ENCODE results near the gene AKR7A3. TPM values are rescaled to one million over a fixed set of nuclear protein-coding genes. Genes with fewer than 3 reads are reported as not detected.

AKR7A3 gene
- total RNA-seq, 2 experiments from 2014 or later, result 0.84 to 1.4 TPM

DNA sequence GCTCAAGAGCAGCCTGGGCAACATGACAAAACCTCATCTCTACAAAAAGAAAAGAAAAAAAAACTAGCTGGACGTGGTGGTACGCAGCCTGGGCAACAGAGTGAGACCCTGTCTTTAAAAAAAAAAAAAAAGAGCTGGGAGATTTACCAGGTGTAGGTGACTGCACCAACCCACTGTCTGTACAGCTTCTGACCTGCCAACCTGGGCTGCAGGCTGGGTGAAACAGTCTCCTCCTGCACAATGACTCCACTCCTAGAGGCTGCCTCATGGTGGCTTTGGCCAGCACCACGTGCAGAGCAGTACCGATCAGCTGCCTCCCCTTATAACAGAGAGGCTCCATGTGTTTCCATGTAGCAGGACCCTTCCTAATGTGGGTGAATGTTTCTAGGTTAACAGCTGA is 33.3 kb downstream of the AKR7A3 start:
- ATAC-seq (ENCODE audit: poor library complexity), result no peak
- Mint-ChIP-seq H3K4me3 (no peak overlapping the region), H3K9me3 (no peaks in the 10 kb centered on the region), H3K36me3 (ENCODE audit: low read depth) (peaks cover 58% of the 10 kb centered on the region), H3K27me3 (no peaks in the 10 kb centered on the region), H3K27ac (no peak overlapping the region), H3K4me1 (ENCODE audit: low read depth) (peaks cover 36% of the 10 kb centered on the region)
- TF ChIP-seq, protein P1, sequence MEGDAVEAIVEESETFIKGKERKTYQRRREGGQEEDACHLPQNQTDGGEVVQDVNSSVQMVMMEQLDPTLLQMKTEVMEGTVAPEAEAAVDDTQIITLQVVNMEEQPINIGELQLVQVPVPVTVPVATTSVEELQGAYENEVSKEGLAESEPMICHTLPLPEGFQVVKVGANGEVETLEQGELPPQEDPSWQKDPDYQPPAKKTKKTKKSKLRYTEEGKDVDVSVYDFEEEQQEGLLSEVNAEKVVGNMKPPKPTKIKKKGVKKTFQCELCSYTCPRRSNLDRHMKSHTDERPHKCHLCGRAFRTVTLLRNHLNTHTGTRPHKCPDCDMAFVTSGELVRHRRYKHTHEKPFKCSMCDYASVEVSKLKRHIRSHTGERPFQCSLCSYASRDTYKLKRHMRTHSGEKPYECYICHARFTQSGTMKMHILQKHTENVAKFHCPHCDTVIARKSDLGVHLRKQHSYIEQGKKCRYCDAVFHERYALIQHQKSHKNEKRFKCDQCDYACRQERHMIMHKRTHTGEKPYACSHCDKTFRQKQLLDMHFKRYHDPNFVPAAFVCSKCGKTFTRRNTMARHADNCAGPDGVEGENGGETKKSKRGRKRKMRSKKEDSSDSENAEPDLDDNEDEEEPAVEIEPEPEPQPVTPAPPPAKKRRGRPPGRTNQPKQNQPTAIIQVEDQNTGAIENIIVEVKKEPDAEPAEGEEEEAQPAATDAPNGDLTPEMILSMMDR (IDR thresholded peaks at IDR 0.05), result no peak
- Histone ChIP-seq H3K4me1 (ENCODE audit: insufficient read depth, low read length) (peaks cover 36% of the 10 kb centered on the region), H3K27me3 (ENCODE audit: control insufficient read depth in 1 of 2, insufficient read depth in 2 of 2, low read length in 2 of 2) (no peaks in the 10 kb centered on the region), H3K36me3 (ENCODE audit: insufficient read depth, low read length) (peaks cover 52% of the 10 kb centered on the region), H3K4me3 (ENCODE audit: low read length) (no peak overlapping the region), H3K9me3 (ENCODE audit: control insufficient read depth in 1 of 2, insufficient read depth in 1 of 2, low read length in 2 of 2) (no peaks in the 10 kb centered on the region), H3K27ac (ENCODE audit: low read depth in 1 of 2, low read length in 2 of 2) (no peak overlapping the region)
- ChIA-PET POLR2A (no interaction called here), CTCF (interaction anchor here (1.0 kb wide), 1 partner anchor 14 kb away, joined by 3 read pairs; no protein-coding TSS in a partner anchor)
- intact Hi-C loops (cut with DNase I, micrococcal nuclease), result loop anchor here in 1 of 2 experiments (2.0 kb wide), 2 partner anchors 56 to 340 kb away; no protein-coding TSS in a partner anchor
- no peak for DNase-seq

DNA sequence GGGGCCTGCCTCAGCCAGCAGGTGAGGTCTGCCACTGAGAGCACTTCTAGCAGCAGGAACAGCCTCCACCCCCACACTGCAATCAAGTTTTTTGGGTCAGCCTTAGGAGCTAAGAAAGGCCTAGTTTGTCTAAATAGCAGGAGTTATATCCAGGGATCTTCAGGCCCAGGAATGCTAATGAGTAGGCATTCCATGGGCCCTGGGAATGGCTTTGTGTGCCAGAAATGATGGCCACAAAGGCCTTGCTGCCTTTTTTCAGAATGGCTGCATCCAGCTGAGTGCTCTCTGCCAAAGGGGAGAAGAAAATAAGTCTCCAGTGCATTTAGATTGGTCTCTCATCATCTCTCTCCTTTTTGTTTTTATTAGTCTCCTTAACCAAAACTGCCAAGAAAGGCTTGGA is 34.2 kb downstream of the AKR7A3 start:
- Mint-ChIP-seq H3K4me1 (ENCODE audit: low read depth) (peaks cover 39% of the 10 kb centered on the region), H3K36me3 (ENCODE audit: low read depth) (peaks cover 50% of the 10 kb centered on the region), H3K27me3 (no peaks in the 10 kb centered on the region), H3K4me3 (peak overlapping the region; percentile 11), H3K27ac (no peak overlapping the region), H3K9me3 (no peaks in the 10 kb centered on the region)
- peaks cover 40% of the 10 kb centered on the region for H3K4me1 ChIP-seq (ENCODE audit: insufficient read depth, low read length)
- H3K27me3 ChIP-seq (ENCODE audit: control insufficient read depth in 1 of 2, insufficient read depth in 2 of 2, low read length in 2 of 2), result no peaks in the 10 kb centered on the region
- H3K4me3 ChIP-seq (ENCODE audit: low read length), result no peak overlapping the region
- intact Hi-C loops (cut with DNase I, micrococcal nuclease), result loop anchor here in 1 of 2 experiments (2.0 to 5.0 kb wide), 4 partner anchors 56 to 1253 kb away; partner anchors contain the start of genes CAPZB and MUL1
- H3K27ac ChIP-seq (ENCODE audit: low read depth in 1 of 2, low read length in 2 of 2), result no peak overlapping the region
- CTCF ChIA-PET, result no interaction called here
- TF ChIP-seq, protein P1 (IDR thresholded peaks at IDR 0.05), result no peak
- POLR2A ChIA-PET, result no interaction called here
- peaks cover 46% of the 10 kb centered on the region for H3K36me3 ChIP-seq (ENCODE audit: insufficient read depth, low read length)
- ATAC-seq (ENCODE audit: poor library complexity), result no peak
- H3K9me3 ChIP-seq (ENCODE audit: control insufficient read depth in 1 of 2, insufficient read depth in 1 of 2, low read length in 2 of 2), result no peaks in the 10 kb centered on the region
- DNase-seq, result no peak

DNA sequence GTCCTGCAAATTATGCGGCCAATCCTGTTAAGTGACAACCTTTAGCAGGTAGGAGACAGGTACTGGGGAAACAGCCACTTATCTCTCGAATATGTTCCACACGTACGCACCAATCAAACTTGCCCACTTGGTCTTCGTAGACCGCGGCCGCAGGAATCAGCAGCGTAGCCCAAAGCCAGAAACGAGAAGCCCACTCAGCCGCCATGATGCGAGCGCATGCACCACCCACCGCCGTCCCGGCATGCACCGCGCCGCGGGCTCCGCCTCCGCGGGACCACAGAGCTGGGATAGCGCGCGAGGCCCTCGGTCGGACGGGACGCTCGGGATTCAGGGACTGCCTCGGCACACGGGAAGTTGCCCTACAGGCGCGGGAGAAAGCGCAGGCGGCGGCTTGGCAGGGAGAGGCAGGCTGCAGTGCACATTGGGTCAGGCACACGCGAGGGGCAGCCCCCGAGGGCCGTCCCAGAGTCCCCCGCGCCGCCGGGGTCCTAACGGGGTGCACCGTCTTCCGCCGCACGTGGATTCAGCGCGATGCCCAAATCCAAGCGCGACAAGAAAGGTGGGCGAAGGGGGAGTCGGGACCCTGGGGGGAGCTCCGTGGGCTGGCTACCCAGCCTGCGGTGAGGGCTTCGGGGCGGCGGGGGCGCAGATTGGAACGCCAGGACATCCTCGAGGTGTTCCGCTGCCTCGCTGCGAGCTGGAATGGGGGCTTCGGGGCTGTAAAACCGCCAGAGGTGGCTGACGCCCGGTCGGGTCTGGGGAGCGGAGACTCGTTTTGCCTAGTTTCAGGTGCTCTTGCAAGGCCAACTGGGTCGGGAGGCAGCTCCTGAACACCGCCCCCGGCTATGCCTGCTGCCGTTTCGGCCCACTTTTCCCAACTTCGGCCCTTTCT is 37.0 kb downstream of the AKR7A3 start, which contains the start of the genes EMC1 and MRTO4:
TSS of gene EMC1 (minus strand) at position 220 of the 892 bp plus-strand sequence. CDS start at position 205, 15 bp downstream.
TSS of gene MRTO4 (plus strand) at position 501 of the 892 bp plus-strand sequence. CDS start at position 532, 31 bp downstream.
- TF ChIP-seq, protein P1 (IDR thresholded peaks at IDR 0.05), result no peak
- Histone ChIP-seq H3K4me1 (ENCODE audit: insufficient read depth, low read length) (peaks cover 40% of the 10 kb centered on the region), H3K36me3 (ENCODE audit: insufficient read depth, low read length) (peaks cover 19% of the 10 kb centered on the region), H3K27ac (ENCODE audit: low read depth in 1 of 2, low read length in 2 of 2) (peak within 1 kb of the TSS; percentile 93 to 95), H3K27me3 (ENCODE audit: control insufficient read depth in 1 of 2, insufficient read depth in 2 of 2, low read length in 2 of 2) (no peaks in the 10 kb centered on the region), H3K4me3 (ENCODE audit: low read length) (peak within 1 kb of the TSS; percentile 80), H3K9me3 (ENCODE audit: control insufficient read depth in 1 of 2, insufficient read depth in 1 of 2, low read length in 2 of 2) (no peaks in the 10 kb centered on the region)
- H3K27me3 Mint-ChIP-seq, result no peaks in the 10 kb centered on the region
- ChIA-PET POLR2A (interaction anchor here (0.9 to 3.1 kb wide), 10 partner anchors 10 to 395 kb away, joined by 3 to 26 read pairs (median 4); partner anchors contain the start of genes ALDH4A1 and UBR4), CTCF (interaction anchor here (1.0 to 1.5 kb wide), 3 partner anchors 10 to 1381 kb away, joined by 3 read pairs; no protein-coding TSS in a partner anchor)
- peak; percentile 93 for ATAC-seq (ENCODE audit: poor library complexity)
- peaks cover 25% of the 10 kb centered on the region for H3K36me3 Mint-ChIP-seq (ENCODE audit: low read depth)
- intact Hi-C loops (cut with DNase I, micrococcal nuclease), result loop anchor here (1.0 to 5.0 kb wide), 5 partner anchors 41 to 1256 kb away; partner anchors contain the start of genes UBR4 (in 2 of the 2), ALDH4A1 (in 1 of the 2), CAPZB (in 1 of the 2) and MUL1 (in 1 of the 2)
- DNase-seq, result peak; percentile 79 to 92 (median 86)
- peak within 1 kb of the TSS; percentile 96 for H3K4me3 Mint-ChIP-seq
- H3K27ac Mint-ChIP-seq, result peak within 1 kb of the TSS; percentile 94
- H3K9me3 Mint-ChIP-seq, result no peaks in the 10 kb centered on the region
- peaks cover 34% of the 10 kb centered on the region for H3K4me1 Mint-ChIP-seq (ENCODE audit: low read depth)
